H1 (cell line): ENCODE measurements around the gene RHOBTB3. TPM values are rescaled to one million over a fixed set of nuclear protein-coding genes. Genes with fewer than 3 reads are reported as not detected.

ENCODE experiments used
- CTCF ChIA-PET: fragments of 300-600 bp; sonication (Branson Sonifier 250); formaldehyde crosslinking; loops from one replicate; lab custom pipeline; 2021; ENCODE audit not compliant: partially characterized antibody; lab: Charles Lee
- POLR2A ChIA-PET: fragments of 300-600 bp; sonication (Branson Sonifier 250); formaldehyde crosslinking; loops from one replicate; lab custom pipeline; 2021; ENCODE audit warnings: inconsistent platforms; ENCODE audit not compliant: partially characterized antibody; lab: Charles Lee
- DNase-seq, 2 experiments: peaks; one replicate each; pipeline versions ENCODE4 v3.0.0 to v3.0.0-alpha.2; 2010 to 2022; ENCODE audit warnings: low spot score in 2 of 2, low read depth in 1 of 2, mixed read lengths in 1 of 2
- FAIRE-seq: peaks from 2 replicates; lab custom pipeline; 2011; peaks lifted over from hg19 to GRCh38; lab: Jason Lieb, UNC
- H2AFZ ChIP-seq: 2 replicates; pipeline ENCODE4 v1.8.1; 2012; ENCODE audit warnings: low read length, inconsistent platforms
- H2AK5ac ChIP-seq: 2 replicates; pipeline ENCODE4 v1.6.1; 2013; ENCODE audit warnings: low read depth, low read length
- H2BK120ac ChIP-seq: replicated peaks from 2 replicates; pipeline ENCODE3; 2013; ENCODE audit warnings: low read depth, low read length, inconsistent platforms
- H2BK12ac ChIP-seq: 2 replicates; pipeline ENCODE4 v1.6.1; 2013; ENCODE audit warnings: low read depth, low read length
- H2BK15ac ChIP-seq: 2 replicates; pipeline ENCODE4 v1.6.1; 2013; ENCODE audit warnings: low read length
- H2BK20ac ChIP-seq: 2 replicates; pipeline ENCODE4 v1.6.1; 2013; ENCODE audit warnings: low read length
- H2BK5ac ChIP-seq: 2 replicates; pipeline ENCODE4 v1.6.1; 2013; ENCODE audit warnings: low read depth, low read length
- H3K14ac ChIP-seq: 2 replicates; pipeline ENCODE4 v1.6.1; 2013; ENCODE audit warnings: inconsistent platforms; ENCODE audit not compliant: insufficient read length
- H3K18ac ChIP-seq: 2 replicates; pipeline ENCODE4 v1.6.1; 2013; ENCODE audit warnings: low read length; ENCODE audit errors: extremely low read depth
- H3K23ac ChIP-seq: 2 replicates; pipeline ENCODE4 v1.6.1; 2013; ENCODE audit warnings: inconsistent platforms; ENCODE audit not compliant: insufficient read length
- H3K23me2 ChIP-seq: 2 replicates; pipeline ENCODE4 v1.6.1; 2013; ENCODE audit warnings: low read depth, low read length
- H3K27ac ChIP-seq: 2 replicates; pipeline ENCODE4 v1.6.1; 2011; ENCODE audit warnings: low read depth, low read length, inconsistent platforms
- H3K27me3 ChIP-seq, 4 experiments: replicated peaks in 1 of 4; 1 replicate in 1 of 4; 2 replicates in 3 of 4; pipeline versions ENCODE4 v1.6.1 to v1.8.1; 2011 to 2013; ENCODE audit warnings: low read length in 3 of 4, mild to moderate bottlenecking in 3 of 4, inconsistent platforms in 2 of 4, mixed read lengths in 2 of 4, moderate library complexity in 1 of 4; ENCODE audit not compliant: control insufficient read depth in 3 of 4, insufficient read depth in 3 of 4; ENCODE audit errors: extremely low read depth in 1 of 4
- H3K36me3 ChIP-seq, 4 experiments: 2 replicates each; pipeline versions ENCODE4 v1.6.1 to v1.8.1; 2011 to 2013; ENCODE audit warnings: mild to moderate bottlenecking in 4 of 4, low read length in 3 of 4, moderate library complexity in 2 of 4, control low read depth in 1 of 4, inconsistent platforms in 1 of 4; ENCODE audit not compliant: insufficient read depth in 4 of 4, control insufficient read depth in 2 of 4
- H3K4ac ChIP-seq: replicated peaks from 2 replicates; pipeline ENCODE3; 2013; ENCODE audit warnings: low read length, low read depth, mixed read lengths, inconsistent platforms; ENCODE audit not compliant: insufficient read length
- H3K4me1 ChIP-seq, 4 experiments: replicated peaks in 1 of 4; 1 replicate in 1 of 4; 2 replicates in 3 of 4; pipeline versions ENCODE4 v1.6.1 to v1.8.1; 2011 to 2013; ENCODE audit warnings: low read length in 3 of 4, inconsistent platforms in 2 of 4, mixed read lengths in 1 of 4; ENCODE audit not compliant: insufficient read depth in 4 of 4, control insufficient read depth in 3 of 4
- H3K4me2 ChIP-seq, 2 experiments: 2 replicates each; pipeline versions ENCODE4 v1.6.1 to v1.8.1; 2011 to 2013; ENCODE audit warnings: low read depth in 2 of 2, low read length in 2 of 2, control low read depth in 1 of 2, inconsistent platforms in 1 of 2, mild to moderate bottlenecking in 1 of 2; ENCODE audit not compliant: insufficient read depth in 1 of 2
- H3K4me3 ChIP-seq, 4 experiments: fragments of 200-600, 300-600 bp in 1 of 4; sonication (generic), shearing (Covaris generic), sonication (Bioruptor Twin) in 1 of 4; 2 replicates each; pipeline versions ENCODE4 v1.5.1 to v1.8.1; 2011 to 2016; ENCODE audit warnings: low read length in 4 of 4, low read depth in 3 of 4, control low read depth in 2 of 4, inconsistent platforms in 2 of 4, mild to moderate bottlenecking in 2 of 4, mixed read lengths in 1 of 4, moderate library complexity in 1 of 4; ENCODE audit not compliant: insufficient read depth in 2 of 4; ENCODE audit errors: extremely low read depth in 1 of 4
- H3K56ac ChIP-seq: replicated peaks from 2 replicates; pipeline ENCODE3; 2013; ENCODE audit warnings: low read depth, mild to moderate bottlenecking, mixed read lengths, low read length, inconsistent platforms; ENCODE audit not compliant: insufficient read length
- H3K79me1 ChIP-seq: 2 replicates; pipeline ENCODE4 v1.6.1; 2013; ENCODE audit warnings: low read depth, low read length, control low read depth
- H3K79me2 ChIP-seq, 2 experiments: 2 replicates each; pipeline versions ENCODE4 v1.6.1 to v1.8.1; 2012 to 2013; ENCODE audit warnings: low read length in 2 of 2, mild to moderate bottlenecking in 2 of 2, inconsistent platforms in 1 of 2; ENCODE audit not compliant: insufficient read depth in 2 of 2, control insufficient read depth in 1 of 2
- H3K9ac ChIP-seq, 4 experiments: replicated peaks in 1 of 4; 1 replicate in 1 of 4; 2 replicates in 3 of 4; pipeline versions ENCODE4 v1.6.1 to v1.8.1; 2011 to 2013; ENCODE audit warnings: low read depth in 3 of 4, low read length in 3 of 4, control low read depth in 2 of 4, mild to moderate bottlenecking in 2 of 4, moderate library complexity in 2 of 4, inconsistent platforms in 1 of 4; ENCODE audit errors: extremely low read depth in 1 of 4
- H3K9me3 ChIP-seq, 2 experiments: 2 replicates each; pipeline versions ENCODE4 v1.6.1 to v1.8.1; 2012 to 2013; ENCODE audit warnings: mild to moderate bottlenecking in 2 of 2, moderate library complexity in 2 of 2, control low read depth in 1 of 2, inconsistent platforms in 1 of 2, low read depth in 1 of 2, low read length in 1 of 2, mixed read lengths in 1 of 2; ENCODE audit not compliant: insufficient read depth in 2 of 2
- H4K20me1 ChIP-seq, 2 experiments: replicated peaks in 1 of 2; 2 replicates each; pipeline versions ENCODE3 to v1.8.1; 2011 to 2013; ENCODE audit warnings: inconsistent platforms in 2 of 2, low read length in 2 of 2, mild to moderate bottlenecking in 1 of 2; ENCODE audit not compliant: insufficient read depth in 2 of 2, control insufficient read depth in 1 of 2
- H4K5ac ChIP-seq: 2 replicates; pipeline ENCODE4 v1.6.1; 2013; ENCODE audit warnings: low read length, low read depth, mixed read lengths, inconsistent platforms; ENCODE audit not compliant: insufficient read length
- H4K8ac ChIP-seq: 2 replicates; pipeline ENCODE4 v1.8.0; 2013; ENCODE audit warnings: mild to moderate bottlenecking, moderate library complexity, low read length, inconsistent platforms; ENCODE audit not compliant: insufficient read depth; ENCODE audit errors: extremely low read depth
- H4K91ac ChIP-seq: replicated peaks from 2 replicates; pipeline ENCODE3; 2013; ENCODE audit warnings: low read length, mixed read lengths, inconsistent platforms; ENCODE audit not compliant: insufficient read length
- ASH2L ChIP-seq: fragments of 200-600, 300-600 bp; sonication (generic); IDR thresholded peaks from one replicate; pipeline ENCODE4 v1.7.1; 2017; ENCODE audit warnings: low read length
- CEBPB ChIP-seq: IDR thresholded peaks from 2 replicates; pipeline ENCODE4 v1.6.1; 2012; ENCODE audit warnings: low read depth, low read length
- CHD1 ChIP-seq: IDR thresholded peaks from 2 replicates; pipeline ENCODE4 v1.6.1; 2012; ENCODE audit warnings: low read depth, low read length, improper control_type of control experiment
- CHD2 ChIP-seq: IDR thresholded peaks from 2 replicates; pipeline ENCODE4 v1.6.1; 2012; ENCODE audit warnings: low read length, improper control_type of control experiment
- EP300 ChIP-seq, 2 experiments: IDR thresholded peaks; 1 replicate in 1 of 2; 2 replicates in 1 of 2; pipeline ENCODE4 v1.6.1; 2011 to 2012; ENCODE audit warnings: low read depth in 2 of 2, low read length in 2 of 2, mild to moderate bottlenecking in 2 of 2, borderline replicate concordance in 1 of 2, inconsistent platforms in 1 of 2, moderate library complexity in 1 of 2
- HDAC2 ChIP-seq, 2 experiments: fragments of 300-600 bp in 1 of 2; sonication (generic) in 1 of 2; IDR thresholded peaks; 2 replicates each; pipeline ENCODE4 v1.6.1; 2011 to 2012; ENCODE audit warnings: low read depth in 2 of 2, low read length in 2 of 2, mild to moderate bottlenecking in 2 of 2, moderate library complexity in 2 of 2, borderline replicate concordance in 1 of 2, inconsistent platforms in 1 of 2
- NRF1 ChIP-seq: IDR thresholded peaks from 2 replicates; pipeline ENCODE4 v1.6.1; 2011; ENCODE audit warnings: mild to moderate bottlenecking, low read depth, low read length, improper control_type of control experiment
- SAP30 ChIP-seq: fragments of 300-600 bp; sonication (generic); IDR thresholded peaks from 2 replicates; pipeline ENCODE4 v1.7.1; 2012; ENCODE audit warnings: low read length, moderate library complexity, mild to moderate bottlenecking, inconsistent platforms; ENCODE audit not compliant: insufficient read depth, insufficient replicate concordance
- TAF7 ChIP-seq: optimal IDR thresholded peaks from 2 replicates; pipeline ENCODE3; 2011; ENCODE audit warnings: low read depth, mild to moderate bottlenecking, inconsistent platforms, low read length, moderate library complexity, borderline replicate concordance
- WGBS, 2 experiments: shearing (Covaris generic) in 1 of 2; methylation state at CpG; one replicate each; pipeline versions ENCODE4 v1.1.6 to v1.1.7; 2013 to 2015; ENCODE audit warnings: low lambda C conversion rate in 2 of 2, mixed read lengths in 2 of 2, inconsistent platforms in 1 of 2, low coverage in 1 of 2, missing lambda C conversion rate in 1 of 2; ENCODE audit not compliant: insufficient replicate concordance in 2 of 2, insufficient coverage in 1 of 2, insufficient read length in 1 of 2; ENCODE audit errors: extremely low coverage in 1 of 2, missing lambda C conversion rate in 1 of 2; 5-methylcytosine and 5-hydroxymethylcytosine counted together
- polyA plus RNA-seq, 7 experiments: library from polyadenylated mRNA; depleted of rRNA in 3 of 7; stranded (reverse) in 5 of 7; unstranded in 2 of 7; fragments of >200 nt in 5 of 7; fragments of 200-250 nt in 2 of 7; gene quantifications; 1 replicate in 5 of 7; 2 replicates in 1 of 7; 4 replicates in 1 of 7; pipeline versions ENCODE4 v1.2.1 to v1.2.3, GENCODE V29; 2011 to 2013; ENCODE audit warnings: missing spikeins in 2 of 7, mixed read lengths in 2 of 7
- total RNA-seq: library from RNA; stranded (reverse); fragmentation: NEBNext Ultra II Directional; extraction: Animal tissue kit (Norgen Biotek cat#: 25700); gene quantifications from 2 replicates; pipeline ENCODE4 v1.2.1, GENCODE V29; 2021

The RHOBTB3 gene
- total and polyA plus RNA-seq, 2 of the 8 experiments (the other 6 are each of a cell fraction or from before 2014, with no cell fraction given): 8.2 to 17.5 TPM

- Histone ChIP-seq H3K4me3 (no peak overlapping the region), H3K9ac (no peak overlapping the region), H2BK20ac (no peak overlapping the region), H3K14ac (no peak overlapping the region)
- no peak for TF ChIP-seq CEBPB
- no peak for TF ChIP-seq NRF1
- TF ChIP-seq CHD1: no peak
- TF ChIP-seq HDAC2 (IDR thresholded peaks at IDR 0.05; ENCODE audit: borderline replicate concordance in 1 of 2, low read depth in 2 of 2, low read length in 2 of 2): no peak
- no peak for TF ChIP-seq ASH2L
- no peak for TF ChIP-seq EP300 (IDR thresholded peaks at IDR 0.05; ENCODE audit: borderline replicate concordance in 1 of 2, low read depth in 2 of 2, low read length in 2 of 2)
- TF ChIP-seq SAP30: no peak
- no peak for TF ChIP-seq CHD2
- no peak for TF ChIP-seq TAF7
- TF ChIP-seq, all 59 proteins: peak for 0
- H3K4me2 ChIP-seq: no peak overlapping the region
- H2AK5ac ChIP-seq: no peak overlapping the region
- no peak overlapping the region for H3K27ac ChIP-seq
- no peak overlapping the region for H3K18ac ChIP-seq
- no peak overlapping the region for H4K5ac ChIP-seq
- H2BK15ac ChIP-seq: no peak overlapping the region
- FAIRE-seq (no peak), DNase-seq (no peak)
- ChIA-PET POLR2A (no interaction called here), CTCF (interaction anchor here (1.2 to 1.5 kb wide), 3 partner anchors 11 to 77 kb away, joined by 3 read pairs; partner anchors contain the start of gene RHOBTB3)
- no peaks in the 10 kb centered on the region for H3K36me3 ChIP-seq
- no peak overlapping the region for H4K91ac ChIP-seq
- H3K9me3 ChIP-seq: no peaks in the 10 kb centered on the region
- H3K79me2 ChIP-seq: no peaks in the 10 kb centered on the region
- no peak overlapping the region for H2BK5ac ChIP-seq
- no peak overlapping the region for H2BK120ac ChIP-seq
- WGBS, 2 experiments: 79% methylated on average over 3 of the region's 3 CpGs; no CpG with 5 or more reads in 1 of the 2 experiments
- no peak overlapping the region for H4K8ac ChIP-seq
- H3K23me2 ChIP-seq: no peaks in the 10 kb centered on the region
- H4K20me1 ChIP-seq: no peaks in the 10 kb centered on the region
- H2BK12ac ChIP-seq: no peak overlapping the region
- H3K4ac ChIP-seq: no peak overlapping the region
- no peaks in the 10 kb centered on the region for H3K27me3 ChIP-seq
- no peak overlapping the region for H3K23ac ChIP-seq
- H3K79me1 ChIP-seq: no peaks in the 10 kb centered on the region
- H2AFZ ChIP-seq: no peak overlapping the region
- no peak overlapping the region for H3K56ac ChIP-seq
- H3K4me1 ChIP-seq: no peaks in the 10 kb centered on the region
Observed at GRCh38 chr5:95720094-95720786, 10.9 kb upstream of the RHOBTB3 start.
